H9 (cell line): ENCODE measurements around the gene INTS1. TPM values are rescaled to one million over a fixed set of nuclear protein-coding genes. Genes with fewer than 3 reads are reported as not detected.

Experiments
- DNase-seq: peaks from one replicate; pipeline ENCODE4 v3.0.0-alpha.2; 2017
- H2AFZ ChIP-seq: one replicate; pipeline ENCODE4 v1.6.1; 2013; ENCODE audit warnings: mild to moderate bottlenecking, low read length, control low read depth, moderate library complexity
- H2AK5ac ChIP-seq: 2 replicates; pipeline ENCODE4 v1.6.1; 2013; ENCODE audit warnings: low read length, control low read depth, mixed read lengths; ENCODE audit not compliant: insufficient read length
- H2BK120ac ChIP-seq: one replicate; pipeline ENCODE4 v1.6.1; 2013; ENCODE audit warnings: low read depth, mild to moderate bottlenecking, low read length, control low read depth, inconsistent platforms; ENCODE audit not compliant: poor library complexity, severe bottlenecking
- H2BK12ac ChIP-seq: 2 replicates; pipeline ENCODE4 v1.6.1; 2013; ENCODE audit warnings: low read length, control low read depth, mixed read lengths, low read depth; ENCODE audit not compliant: insufficient read length
- H2BK15ac ChIP-seq: 2 replicates; pipeline ENCODE4 v1.6.1; 2013; ENCODE audit warnings: low read depth, low read length, control low read depth
- H2BK20ac ChIP-seq: one replicate; pipeline ENCODE4 v1.6.1; 2013; ENCODE audit warnings: low read depth, mild to moderate bottlenecking, low read length, control low read depth, inconsistent platforms; ENCODE audit not compliant: poor library complexity, severe bottlenecking
- H2BK5ac ChIP-seq: 2 replicates; pipeline ENCODE4 v1.6.1; 2013; ENCODE audit warnings: low read length, control low read depth, mixed read lengths; ENCODE audit not compliant: insufficient read length
- H3K14ac ChIP-seq: 2 replicates; pipeline ENCODE4 v1.6.1; 2013; ENCODE audit warnings: low read length, control low read depth; ENCODE audit not compliant: insufficient read depth
- H3K18ac ChIP-seq: 2 replicates; pipeline ENCODE4 v1.6.1; 2013; ENCODE audit warnings: low read depth, mild to moderate bottlenecking, mixed read lengths, low read length, control low read depth; ENCODE audit not compliant: insufficient read length
- H3K23ac ChIP-seq: 2 replicates; pipeline ENCODE4 v1.6.1; 2013; ENCODE audit warnings: low read length, control low read depth, mixed read lengths, low read depth; ENCODE audit not compliant: insufficient read length
- H3K23me2 ChIP-seq: 2 replicates; pipeline ENCODE4 v1.6.1; 2013; ENCODE audit warnings: low read depth, mild to moderate bottlenecking, mixed read lengths, low read length, control low read depth; ENCODE audit not compliant: insufficient read length, poor library complexity, severe bottlenecking
- H3K27ac ChIP-seq: 2 replicates; pipeline ENCODE4 v1.5.1; 2013; ENCODE audit warnings: low read length, control low read depth, mixed read lengths, low read depth; ENCODE audit not compliant: insufficient read length
- H3K27me3 ChIP-seq: 2 replicates; pipeline ENCODE4 v1.6.1; 2013; ENCODE audit warnings: low read length, control low read depth, inconsistent platforms; ENCODE audit not compliant: insufficient read depth
- H3K4ac ChIP-seq: 2 replicates; pipeline ENCODE4 v1.6.1; 2013; ENCODE audit warnings: low read depth, mild to moderate bottlenecking, control low read depth, inconsistent platforms, low read length, moderate library complexity
- H3K4me1 ChIP-seq: 2 replicates; pipeline ENCODE4 v1.6.1; 2013; ENCODE audit warnings: low read length, control low read depth, inconsistent platforms; ENCODE audit not compliant: insufficient read depth
- H3K4me2 ChIP-seq: 2 replicates; pipeline ENCODE4 v1.6.1; 2013; ENCODE audit warnings: low read length, control low read depth, mixed read lengths; ENCODE audit not compliant: insufficient read length, insufficient read depth
- H3K56ac ChIP-seq: 2 replicates; pipeline ENCODE4 v1.6.1; 2013; ENCODE audit warnings: low read depth, mild to moderate bottlenecking, mixed read lengths, low read length, control low read depth; ENCODE audit not compliant: insufficient read length
- H3K79me1 ChIP-seq: 2 replicates; pipeline ENCODE4 v1.6.1; 2013; ENCODE audit warnings: low read depth, mild to moderate bottlenecking, moderate library complexity, low read length, control low read depth, inconsistent platforms; ENCODE audit not compliant: insufficient read depth, poor library complexity, severe bottlenecking
- H3K79me2 ChIP-seq: 2 replicates; pipeline ENCODE4 v1.6.1; 2013; ENCODE audit warnings: low read length, control low read depth, inconsistent platforms; ENCODE audit not compliant: insufficient read depth
- H3K9ac ChIP-seq: 2 replicates; pipeline ENCODE4 v1.6.1; 2013; ENCODE audit warnings: low read length, control low read depth, mixed read lengths; ENCODE audit not compliant: insufficient read length; ENCODE audit errors: extremely low read depth
- H3K9me3 ChIP-seq: one replicate; pipeline ENCODE4 v1.6.1; 2013; ENCODE audit warnings: low read depth, low read length, inconsistent platforms; ENCODE audit not compliant: control insufficient read depth
- H3T11ph ChIP-seq: one replicate; pipeline ENCODE4 v1.6.1; 2013; ENCODE audit warnings: mild to moderate bottlenecking, low read length, control low read depth, inconsistent platforms
- H4K20me1 ChIP-seq: one replicate; pipeline ENCODE4 v1.6.1; 2013; ENCODE audit not compliant: control insufficient read depth, insufficient read length, insufficient read depth
- H4K5ac ChIP-seq: 2 replicates; pipeline ENCODE4 v1.6.1; 2013; ENCODE audit warnings: low read depth, mild to moderate bottlenecking, mixed read lengths, low read length, control low read depth; ENCODE audit not compliant: insufficient read length
- H4K8ac ChIP-seq: replicated peaks from 2 replicates; pipeline ENCODE4 v1.6.1; 2013; ENCODE audit warnings: low read length, control low read depth, mixed read lengths, low read depth; ENCODE audit not compliant: insufficient read length
- H4K91ac ChIP-seq: 2 replicates; pipeline ENCODE4 v1.6.1; 2013; ENCODE audit warnings: low read depth, mild to moderate bottlenecking, moderate library complexity, mixed read lengths, low read length, control low read depth; ENCODE audit not compliant: insufficient read length
- H3K27ac Mint-ChIP-seq, 3 experiments: 2 replicates in 2 of 3; 3 replicates in 1 of 3; pipeline ENCODE4 v1.8.0; 2020 to 2021; ENCODE audit warnings: mixed read lengths in 3 of 3, mild to moderate bottlenecking in 1 of 3, moderate library complexity in 1 of 3
- H3K27me3 Mint-ChIP-seq: 2 replicates; pipeline ENCODE4 v1.8.0; 2021; ENCODE audit warnings: low read depth, mild to moderate bottlenecking, moderate library complexity, mixed read lengths
- H3K36me3 Mint-ChIP-seq, 3 experiments: 2 replicates in 2 of 3; 3 replicates in 1 of 3; pipeline ENCODE4 v1.8.0; 2020 to 2021; ENCODE audit warnings: low read depth in 3 of 3, mixed read lengths in 3 of 3; ENCODE audit not compliant: insufficient read depth in 1 of 3
- H3K4me1 Mint-ChIP-seq, 2 experiments: 2 replicates each; pipeline ENCODE4 v1.8.0; 2020; ENCODE audit warnings: mixed read lengths in 2 of 2
- H3K4me3 Mint-ChIP-seq, 2 experiments: 2 replicates in 1 of 2; 3 replicates in 1 of 2; pipeline ENCODE4 v1.8.0; 2020 to 2021; ENCODE audit warnings: mild to moderate bottlenecking in 2 of 2, mixed read lengths in 2 of 2, moderate library complexity in 1 of 2
- H3K9me3 Mint-ChIP-seq, 2 experiments: 2 replicates in 1 of 2; 3 replicates in 1 of 2; pipeline ENCODE4 v1.8.0; 2020; ENCODE audit warnings: mild to moderate bottlenecking in 2 of 2, mixed read lengths in 2 of 2, moderate library complexity in 1 of 2
- WGBS: extraction: QIAGEN DNeasy Blood & Tissue Kit; methylation state at CpG from one replicate; pipeline ENCODE4 v1.1.7; 2013; ENCODE audit warnings: missing lambda C conversion rate, low lambda C conversion rate, mixed read lengths; ENCODE audit not compliant: insufficient read length; ENCODE audit errors: extremely low coverage; 5-methylcytosine and 5-hydroxymethylcytosine counted together
- total RNA-seq: library from RNA; stranded (reverse); gene quantifications from 2 replicates; pipeline ENCODE4 v1.2.1, GENCODE V29; 2021
- TF ChIP-seq, protein P1 (sequence below): fragments of 200-600 bp; sonication (generic); conservative IDR thresholded peaks from 3 replicates; pipeline ENCODE4 v1.8.0; 2021; ENCODE audit warnings: antibody characterized with exemption, mild to moderate bottlenecking

INTS1 gene
- total RNA-seq, 1 experiment from 2014 or later = 133 TPM

DNA sequence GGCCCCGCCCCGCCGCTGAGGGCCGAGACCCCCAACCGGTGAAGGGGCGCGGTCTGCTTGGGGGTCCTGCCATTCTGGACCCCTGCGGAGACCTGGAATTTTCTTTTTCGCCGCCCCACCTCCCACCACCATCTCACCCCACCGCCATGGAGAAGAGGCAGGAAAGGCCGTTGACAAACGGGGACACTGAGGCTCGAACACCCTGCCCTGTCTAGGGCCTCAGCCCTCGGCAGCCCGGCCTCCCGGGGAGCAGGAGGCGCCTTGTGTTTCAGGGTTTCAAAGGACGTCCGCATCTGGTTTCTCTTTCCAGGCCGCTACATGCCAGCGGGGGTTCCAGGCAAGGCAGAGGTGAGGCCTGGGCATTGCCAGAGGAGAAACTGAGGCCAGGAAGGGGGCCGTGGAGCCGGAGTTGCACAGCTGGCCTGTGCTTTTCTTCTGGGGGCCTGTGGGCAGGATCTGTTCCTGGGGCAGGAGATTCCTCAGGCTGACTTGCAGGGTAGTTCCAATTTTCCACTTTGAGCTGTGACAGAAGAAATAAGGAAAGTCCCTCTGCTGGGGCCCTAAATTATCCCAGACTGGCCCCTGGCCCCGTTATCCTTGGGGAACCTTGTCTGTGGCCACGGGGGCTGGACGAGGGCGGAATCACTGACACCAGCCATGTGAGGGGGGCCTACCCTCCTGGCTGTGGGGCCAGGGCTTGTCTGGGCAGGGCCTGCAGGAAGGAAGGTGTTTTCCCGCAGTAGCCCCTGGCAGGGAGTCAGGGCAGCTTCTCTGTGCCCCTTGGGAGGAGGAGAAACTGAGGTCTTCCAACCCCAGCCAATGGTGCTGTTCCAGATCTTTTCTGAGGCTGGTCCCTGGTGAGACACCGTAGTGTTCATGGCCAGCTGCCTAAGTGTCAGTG lies 44.0 kb downstream of the INTS1 start:
- Histone ChIP-seq H3K9ac (no peak overlapping the region), H4K8ac (no peak overlapping the region), H3K79me2 (no peaks in the 10 kb centered on the region), H3K4me2 (peak overlapping the region; percentile 26), H3K27me3 (no peaks in the 10 kb centered on the region), H2BK120ac (no peak overlapping the region), H3K23me2 (peaks cover 8% of the 10 kb centered on the region), H2AK5ac (no peak overlapping the region), H3K9me3 (no peaks in the 10 kb centered on the region), H2BK20ac (no peak overlapping the region), H3K18ac (peak overlapping the region; percentile 11), H4K5ac (no peak overlapping the region), H3K56ac (no peak overlapping the region), H3K14ac (no peak overlapping the region; the same call in 1 of the 2 replicates), H4K20me1 (no peaks in the 10 kb centered on the region), H4K91ac (no peak overlapping the region), H2BK12ac (no peak overlapping the region), H3K27ac (no peak overlapping the region), H3K4ac (no peak overlapping the region), H2BK15ac (no peak overlapping the region), H3K4me1 (no peaks in the 10 kb centered on the region; the same call in 1 of the 2 replicates), H3T11ph (no peak overlapping the region), H2AFZ (no peak overlapping the region), H3K79me1 (no peaks in the 10 kb centered on the region), H2BK5ac (no peak overlapping the region), H3K23ac (no peak overlapping the region)
- Mint-ChIP-seq H3K27ac (no peak overlapping the region), H3K4me1 (peaks cover 12 to 33% of the 10 kb centered on the region in 2 experiments), H3K4me3 (peak overlapping the region; percentile 43 to 48; a peak in 4 of 5 replicates), H3K27me3 (peaks cover 5% of the 10 kb centered on the region), H3K36me3 (no peaks in the 10 kb centered on the region), H3K9me3 (no peaks in the 10 kb centered on the region)
- peak; percentile 51 for DNase-seq
- WGBS = no CpG with 5 or more reads among the region's 30 CpGs
- TF ChIP-seq, protein P1, sequence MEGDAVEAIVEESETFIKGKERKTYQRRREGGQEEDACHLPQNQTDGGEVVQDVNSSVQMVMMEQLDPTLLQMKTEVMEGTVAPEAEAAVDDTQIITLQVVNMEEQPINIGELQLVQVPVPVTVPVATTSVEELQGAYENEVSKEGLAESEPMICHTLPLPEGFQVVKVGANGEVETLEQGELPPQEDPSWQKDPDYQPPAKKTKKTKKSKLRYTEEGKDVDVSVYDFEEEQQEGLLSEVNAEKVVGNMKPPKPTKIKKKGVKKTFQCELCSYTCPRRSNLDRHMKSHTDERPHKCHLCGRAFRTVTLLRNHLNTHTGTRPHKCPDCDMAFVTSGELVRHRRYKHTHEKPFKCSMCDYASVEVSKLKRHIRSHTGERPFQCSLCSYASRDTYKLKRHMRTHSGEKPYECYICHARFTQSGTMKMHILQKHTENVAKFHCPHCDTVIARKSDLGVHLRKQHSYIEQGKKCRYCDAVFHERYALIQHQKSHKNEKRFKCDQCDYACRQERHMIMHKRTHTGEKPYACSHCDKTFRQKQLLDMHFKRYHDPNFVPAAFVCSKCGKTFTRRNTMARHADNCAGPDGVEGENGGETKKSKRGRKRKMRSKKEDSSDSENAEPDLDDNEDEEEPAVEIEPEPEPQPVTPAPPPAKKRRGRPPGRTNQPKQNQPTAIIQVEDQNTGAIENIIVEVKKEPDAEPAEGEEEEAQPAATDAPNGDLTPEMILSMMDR = no peak
